Measurements from ENCODE around the gene TRIM40. TPM values are rescaled to one million over a fixed set of nuclear protein-coding genes. Genes with fewer than 3 reads are reported as not detected.

The TRIM40 gene
- total RNA-seq, 1 experiment from 2014 or later, result not detected

DNA sequence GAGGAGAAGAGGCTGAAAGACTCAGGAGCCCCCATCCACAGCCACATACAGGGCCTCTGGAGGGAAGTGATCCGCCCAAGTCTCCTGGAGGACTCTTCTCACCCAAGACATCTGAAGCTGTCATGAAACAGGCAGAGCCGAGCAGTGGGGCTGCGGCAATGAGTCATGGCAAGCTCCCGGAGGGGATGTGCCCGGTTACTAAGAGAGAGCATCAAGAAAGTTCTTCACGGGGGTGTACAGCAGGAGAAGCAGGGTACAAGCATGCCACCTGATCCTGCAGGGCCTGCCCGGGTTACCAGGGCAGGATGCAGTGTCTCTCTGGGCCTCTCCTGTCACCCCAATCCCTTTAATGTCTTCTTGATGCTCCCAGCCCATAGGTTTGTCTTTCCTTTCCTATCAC is 56.1 kb downstream of the TRIM40 start:
- intact Hi-C loops (cut with micrococcal nuclease), result no loop called here
- no peaks in the 10 kb centered on the region for H3K9me2 ChIP-seq (ENCODE audit: insufficient read depth)
- no TSS peak for BruUV-seq (replicated peaks)
- H3K4me1 ChIP-seq (ENCODE audit: control insufficient read depth in 1 of 2, insufficient read depth in 2 of 2, low read length in 2 of 2), result no peaks in the 10 kb centered on the region
- H3K4me2 ChIP-seq (ENCODE audit: low read length), result no peak overlapping the region
- ChIA-PET CTCF (no interaction called here), RAD21 (ENCODE audit: low non-redundant PET in 1 of 2, low total read pairs in 2 of 2, uncharacterized antibody in 2 of 2, unreplicated experiment in 2 of 2) (no interaction called here), POLR2A (no interaction called here)
- no peaks in the 10 kb centered on the region for H3K9me3 ChIP-seq (ENCODE audit: control insufficient read depth in 1 of 2, insufficient read depth in 1 of 2, low read depth in 1 of 2, low read length in 2 of 2)
- DNase-seq (ENCODE audit: low read depth, low spot score) (no peak), ATAC-seq (no peak)
- peaks cover 15 to 17% of the 10 kb centered on the region in 2 experiments; a peak in 3 of 4 replicates for H3K36me3 ChIP-seq (ENCODE audit: control insufficient read depth in 1 of 2, insufficient read depth in 2 of 2, low read length in 2 of 2)
- no peak overlapping the region for H2AFZ ChIP-seq (ENCODE audit: low read depth, low read length, poor library complexity, severe bottlenecking)
- no peaks in the 10 kb centered on the region for H3K79me2 ChIP-seq (ENCODE audit: insufficient read depth, low read length)
- no peaks in the 10 kb centered on the region for H3K27me3 ChIP-seq (ENCODE audit: insufficient read depth, low read length)
- H3K4me3 ChIP-seq (replicated peaks in 1 of 2; ENCODE audit: low read depth in 1 of 2, low read length in 2 of 2), result no peak overlapping the region
- TF ChIP-seq EZH2phosphoT487 (IDR thresholded peaks at IDR 0.05; ENCODE audit: borderline replicate concordance) (no peak), ZBTB33 (IDR thresholded peaks at IDR 0.05; ENCODE audit: extremely low read depth, insufficient replicate concordance, low read length) (no peak), CBX3 (IDR thresholded peaks at IDR 0.05; ENCODE audit: low read depth) (no peak), POLR2A (IDR thresholded peaks at IDR 0.05; ENCODE audit: borderline replicate concordance, extremely low read depth, insufficient read depth, insufficient read length) (no peak), ATF3 (IDR thresholded peaks at IDR 0.05) (no peak), RAD21 (IDR thresholded peaks at IDR 0.05; ENCODE audit: low read depth) (no peak), POLR2AphosphoS5 (IDR thresholded peaks at IDR 0.05; ENCODE audit: low read depth, low read length) (no peak), TCF7L2 (IDR thresholded peaks at IDR 0.05; ENCODE audit: borderline replicate concordance, extremely low read depth, insufficient read depth, insufficient read length) (no peak), ZFX (IDR thresholded peaks at IDR 0.05) (no peak), EZH2 (IDR thresholded peaks at IDR 0.05) (no peak), SP1 (IDR thresholded peaks at IDR 0.05; ENCODE audit: low read depth) (no peak), FOSL1 (IDR thresholded peaks at IDR 0.05; ENCODE audit: low read depth) (no peak)
- no peak overlapping the region for H3K9ac ChIP-seq (ENCODE audit: low read length)
- H3K27ac ChIP-seq (ENCODE audit: low read depth, low read length), result no peak overlapping the region
- no peaks in the 10 kb centered on the region for H4K20me1 ChIP-seq (ENCODE audit: insufficient read depth)

Data from HCT116 (cell line).